Dermis microvascular lymphatic vessel endothelial cell (primary cell): Measurements from ENCODE around the gene MRPL9. TPM values are rescaled to one million over a fixed set of nuclear protein-coding genes. Genes with fewer than 3 reads are reported as not detected.

Source experiments
- DNase-seq, 2 donors: peaks; one replicate each; pipeline versions ENCODE4 v3.0.0 to v3.0.0-alpha.2; 2010; ENCODE audit warnings: low read depth in 2 of 2
- total RNA-seq: library from RNA; depleted of rRNA; stranded (reverse); fragments of >200 nt; gene quantifications from 2 replicates; pipeline ENCODE4 v1.2.1, GENCODE V29; 2014

MRPL9 gene
- total RNA-seq, 1 donor from 2014 or later, result 126 TPM

- no peak for DNase-seq
These were observed 30.2 kb downstream of the MRPL9 start for GRCh38 chr1:151733126-151733525.

DNA sequence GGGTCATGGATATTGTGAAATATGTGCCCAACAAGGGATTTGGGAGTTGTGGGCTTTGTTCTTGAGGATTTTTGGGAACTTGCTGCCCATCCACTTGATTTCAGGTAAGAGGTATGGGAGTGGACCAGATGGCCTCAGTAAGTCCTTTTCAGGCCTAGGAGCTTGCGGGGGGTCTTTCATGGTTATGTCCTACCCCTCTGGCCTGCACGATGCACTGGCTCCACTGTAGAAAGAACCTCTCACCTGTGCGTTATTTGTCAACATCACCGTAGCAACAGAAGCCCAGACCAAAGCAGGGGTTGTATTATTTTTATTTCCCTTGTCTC is 33.4 kb downstream of the MRPL9 start:
- no peak for DNase-seq

DNA sequence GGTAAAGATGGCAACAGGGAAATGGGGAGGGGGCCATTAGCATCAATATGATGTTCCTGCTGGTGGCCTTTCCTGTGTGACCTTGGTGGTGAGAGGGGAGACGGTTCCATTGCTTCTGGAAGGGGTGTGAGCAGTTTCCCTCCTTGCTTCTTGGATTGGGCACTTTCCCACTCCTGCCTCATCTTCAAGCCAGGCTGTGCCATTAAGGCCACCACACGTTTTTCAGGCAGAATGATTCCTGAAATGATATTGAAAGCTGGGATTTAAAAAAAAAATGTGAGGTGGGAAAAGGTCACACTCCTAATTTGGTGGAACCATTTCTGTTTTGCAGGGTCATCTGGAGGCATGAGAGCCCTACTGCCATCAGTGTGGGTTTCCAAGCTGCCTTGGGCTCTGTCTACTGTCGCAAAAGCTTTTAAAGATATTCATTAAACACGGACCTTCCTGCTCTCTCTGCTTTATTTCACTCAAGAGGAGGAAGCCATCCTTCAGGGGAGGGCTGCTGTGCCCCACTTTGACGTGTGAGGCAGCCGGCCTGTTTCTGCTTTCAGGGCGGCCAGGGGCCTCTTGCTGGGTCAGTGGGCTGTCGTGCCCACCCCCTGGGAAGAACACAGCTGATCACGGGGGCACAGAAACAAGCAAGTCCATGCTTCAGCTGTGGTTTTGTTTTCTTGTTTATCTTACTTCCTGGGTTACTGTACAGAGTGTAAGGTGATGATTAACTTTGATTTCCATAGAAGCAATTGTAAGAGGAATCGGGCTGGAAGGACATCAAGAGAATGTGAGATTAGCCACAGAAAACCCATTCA is 33.9 kb downstream of the MRPL9 start:
- DNase-seq, result no peak

- DNase-seq, result no peak
These were observed 34.9 kb downstream of the MRPL9 start for GRCh38 chr1:151728151-151729054.

DNA sequence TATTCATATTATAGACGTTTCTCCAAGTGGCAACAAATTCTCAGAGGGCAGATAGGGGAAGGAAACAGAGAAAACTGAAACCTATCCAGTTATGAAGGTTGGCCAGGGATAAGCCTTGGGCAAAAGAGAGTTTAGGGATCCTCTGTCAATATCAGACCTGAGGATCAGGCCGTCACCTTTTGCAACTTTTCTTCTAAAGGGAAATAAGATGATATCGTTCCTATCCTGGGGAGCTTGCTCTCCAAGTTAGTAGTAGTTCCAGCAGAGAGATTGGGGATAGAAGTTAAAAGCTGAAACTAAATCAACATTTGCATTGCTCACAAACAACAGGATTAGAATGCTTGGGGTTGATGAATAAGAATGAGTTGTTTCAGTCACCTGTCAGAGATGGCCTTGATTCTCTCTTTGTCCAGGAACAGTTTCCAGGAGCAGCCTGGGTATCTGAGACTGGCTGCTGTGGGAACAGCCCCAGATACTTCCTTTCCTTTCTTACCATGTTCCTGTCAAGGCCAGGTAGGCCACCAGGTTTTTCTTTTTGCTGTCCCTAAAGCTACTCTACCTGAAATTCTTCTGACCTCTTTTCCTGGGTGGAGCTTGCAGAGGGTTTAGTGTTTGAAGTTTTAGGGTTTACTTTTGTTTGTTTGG is 39.4 kb downstream of the MRPL9 start:
- no peak for DNase-seq

- no peak for DNase-seq
These were observed 41.3 kb downstream of the MRPL9 start for GRCh38 chr1:151721788-151722510.

DNA sequence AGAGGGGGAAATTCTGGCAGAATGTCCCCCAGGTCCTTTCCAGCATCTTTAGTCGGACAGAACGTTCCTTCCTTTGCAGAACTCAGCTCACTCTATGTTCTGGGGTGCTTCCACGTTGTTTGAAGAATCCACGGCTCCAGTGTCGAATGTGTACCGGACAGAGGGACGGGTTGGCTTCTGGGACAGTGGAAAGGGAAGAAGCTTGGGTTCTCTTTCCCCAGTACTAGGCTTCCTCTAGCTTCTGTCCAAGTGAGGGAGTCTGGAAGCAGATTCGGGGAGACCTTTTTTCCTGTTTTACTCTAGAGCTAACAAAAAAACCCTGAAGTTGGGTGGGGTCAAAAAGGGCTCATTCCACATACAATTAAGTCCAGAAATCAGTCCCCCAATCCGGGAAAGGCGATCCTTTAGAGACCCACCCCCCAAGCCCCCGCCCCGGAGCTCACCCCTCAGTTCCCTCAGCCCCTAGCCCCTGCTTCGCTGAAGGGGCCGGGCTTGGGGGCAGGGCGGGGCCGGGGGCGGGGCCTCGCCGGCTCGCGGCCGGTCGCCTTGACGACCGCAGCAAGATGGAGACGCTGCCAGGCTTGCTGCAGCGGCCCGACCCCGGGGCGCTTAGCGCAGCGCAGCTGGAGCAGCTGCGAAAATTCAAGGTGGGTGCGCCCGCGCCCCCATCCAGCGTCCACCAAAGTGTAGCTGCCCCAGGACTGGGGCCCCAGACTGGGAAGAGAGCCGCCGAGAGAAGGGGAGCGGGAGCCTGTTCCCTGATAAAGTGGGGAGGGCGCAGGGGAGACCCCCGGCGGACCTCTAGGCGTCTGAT is 42.1 kb downstream of the MRPL9 start, which contains the start of gene RIIAD1:
Gene RIIAD1, plus strand, starts transcription at position 549 of the 814 bp plus-strand sequence. Its CDS starts 15 bp downstream, at position 564.
- DNase-seq, result no peak

DNA sequence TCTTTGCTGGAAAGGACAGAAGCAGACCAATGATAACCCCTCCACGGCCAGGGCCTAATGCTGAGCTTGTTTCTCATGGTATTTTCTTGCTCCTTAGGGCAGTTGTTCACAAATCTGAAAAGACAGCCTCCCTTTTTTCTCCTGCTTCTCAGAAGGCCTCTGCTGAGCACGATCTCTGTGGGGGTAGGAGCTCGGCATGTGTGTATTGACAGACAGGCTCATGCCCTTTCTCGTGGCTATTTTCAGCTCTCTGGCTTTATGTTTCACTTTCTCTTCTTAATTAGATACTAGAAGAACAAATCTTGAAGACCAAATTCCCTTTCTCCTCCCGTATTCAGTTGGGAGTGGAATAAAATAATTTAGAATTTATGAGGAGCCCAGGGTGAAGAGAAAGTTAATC is 42.7 kb downstream of the MRPL9 start:
- no peak for DNase-seq

- no peak for DNase-seq
These were observed 43.2 kb downstream of the MRPL9 start for GRCh38 chr1:151720125-151720524.

DNA sequence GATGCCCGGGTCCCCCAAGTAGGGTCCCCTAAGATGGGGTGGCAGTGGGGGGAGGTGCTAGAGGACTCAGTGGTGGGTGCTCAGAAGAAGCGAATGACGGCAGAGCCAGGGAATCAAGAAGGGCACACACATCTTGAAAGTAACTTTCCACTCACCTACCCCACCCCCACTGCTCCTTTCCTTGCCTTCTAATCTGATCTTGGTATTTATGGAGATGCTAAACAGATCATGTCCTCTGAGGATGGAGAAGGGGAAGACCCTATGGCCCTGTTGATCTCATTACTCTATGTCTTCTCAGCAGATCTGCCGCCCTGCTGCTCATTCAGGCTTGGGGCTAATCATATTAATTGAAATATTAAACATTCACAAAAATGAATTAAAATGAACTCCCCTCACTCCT is 44.6 kb downstream of the MRPL9 start:
- no peak for DNase-seq

GRCh38 chr1:151718011-151718431 is 45.3 kb downstream of the MRPL9 start:
- DNase-seq, result no peak

DNA sequence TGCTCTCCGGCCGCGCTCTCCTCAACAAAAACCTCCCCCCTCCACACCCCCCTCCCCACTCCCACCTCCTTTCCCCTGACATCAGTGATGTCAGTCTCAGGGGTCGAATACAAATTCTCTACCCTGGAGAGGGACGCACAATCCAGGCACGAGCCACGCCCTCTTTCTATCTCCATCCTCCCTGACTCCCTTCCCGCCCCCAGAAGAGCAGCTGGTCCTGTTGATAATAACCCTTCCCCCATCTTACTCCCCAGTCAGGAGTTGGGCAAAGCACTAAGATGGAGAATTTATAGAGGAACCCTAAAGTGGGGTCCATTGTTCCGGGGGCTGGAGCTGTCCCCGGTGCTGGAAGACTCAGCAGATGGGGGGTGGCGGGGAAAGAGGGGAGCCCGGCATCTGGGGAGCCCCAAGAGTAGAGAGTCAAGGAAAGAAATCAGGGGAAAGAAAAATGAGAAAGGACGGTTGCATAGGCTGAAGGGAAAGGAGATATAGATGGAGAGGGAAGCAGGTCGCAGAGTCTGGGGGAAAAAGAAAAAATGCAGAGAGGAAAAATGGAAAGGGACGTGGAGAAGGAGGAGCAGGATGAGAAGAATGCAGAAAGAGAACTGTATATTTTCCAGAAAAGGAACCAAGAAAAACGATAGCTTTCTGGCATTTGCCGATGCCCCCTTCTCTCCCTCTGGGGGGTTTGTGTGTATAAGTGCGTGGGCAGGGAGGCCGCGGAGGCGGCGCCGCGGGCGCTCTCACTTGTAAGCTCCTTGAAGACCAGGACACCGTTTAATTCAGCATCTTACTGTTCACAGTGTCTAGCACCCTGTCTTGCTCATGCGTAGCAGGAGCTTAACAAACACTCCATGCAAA is 46.3 kb downstream of the MRPL9 start, which contains the start of gene CELF3:
Gene CELF3, minus strand, starts transcription at position 33 of the 861 bp plus-strand sequence. CDS start 783 bp downstream, outside the sequence.
- peak in 1 of 2 donors; percentile 3 for DNase-seq

DNA sequence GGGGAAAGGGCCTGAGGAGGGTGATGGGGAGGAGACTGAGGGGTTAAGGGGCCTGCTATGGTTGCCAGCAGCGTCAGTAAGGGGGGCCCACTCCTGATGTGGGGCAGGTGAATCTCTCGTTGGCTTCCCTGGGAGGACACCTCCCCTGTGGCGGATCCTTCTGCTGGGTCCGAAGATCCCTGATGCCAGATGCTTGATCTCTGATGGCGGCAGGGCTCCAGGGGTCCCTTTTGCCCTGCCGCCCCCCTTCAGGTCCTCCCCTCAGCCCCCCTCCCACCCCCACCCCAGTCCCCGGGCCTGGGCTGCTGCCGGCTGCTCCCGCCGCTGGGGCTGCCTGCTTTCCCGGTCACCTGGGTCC is 46.9 kb downstream of the MRPL9 start:
- no peak for DNase-seq

DNA sequence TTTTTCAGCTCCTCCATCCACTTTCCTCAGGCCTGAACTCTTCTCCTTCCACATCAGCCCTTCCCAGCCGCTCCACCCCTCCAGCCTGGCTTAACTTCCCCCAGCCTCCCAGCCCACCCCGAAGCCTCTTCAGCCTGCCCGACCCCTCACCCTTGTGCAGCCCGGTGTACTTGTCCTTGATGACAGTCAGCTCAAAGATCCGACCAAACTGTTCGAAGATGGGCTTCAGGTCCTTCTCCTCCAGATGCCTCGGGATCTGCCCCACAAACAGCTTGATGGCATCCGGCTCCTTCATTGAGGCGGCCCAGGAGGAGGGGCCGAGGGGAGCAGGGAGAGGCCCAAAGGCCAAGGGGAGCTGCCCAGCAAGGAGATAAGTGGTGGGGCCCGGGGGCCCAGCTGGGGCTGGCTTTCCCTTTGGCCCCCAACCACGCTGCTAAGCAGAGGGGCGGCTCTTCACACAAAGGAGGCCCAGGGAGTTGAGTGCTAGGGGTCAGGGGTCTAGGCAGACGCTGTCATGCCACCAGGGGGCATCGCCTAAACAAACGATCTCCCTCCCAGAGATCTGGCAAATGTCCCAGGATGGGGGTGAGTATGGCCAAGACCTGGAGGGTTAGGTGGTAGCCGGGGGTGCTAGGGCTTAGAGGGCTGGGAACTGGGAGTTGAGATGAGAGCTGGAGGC is 47.4 kb downstream of the MRPL9 start:
- no peak for DNase-seq

- no peak for DNase-seq
These were observed 48.2 kb downstream of the MRPL9 start for GRCh38 chr1:151714820-151715725.

DNA sequence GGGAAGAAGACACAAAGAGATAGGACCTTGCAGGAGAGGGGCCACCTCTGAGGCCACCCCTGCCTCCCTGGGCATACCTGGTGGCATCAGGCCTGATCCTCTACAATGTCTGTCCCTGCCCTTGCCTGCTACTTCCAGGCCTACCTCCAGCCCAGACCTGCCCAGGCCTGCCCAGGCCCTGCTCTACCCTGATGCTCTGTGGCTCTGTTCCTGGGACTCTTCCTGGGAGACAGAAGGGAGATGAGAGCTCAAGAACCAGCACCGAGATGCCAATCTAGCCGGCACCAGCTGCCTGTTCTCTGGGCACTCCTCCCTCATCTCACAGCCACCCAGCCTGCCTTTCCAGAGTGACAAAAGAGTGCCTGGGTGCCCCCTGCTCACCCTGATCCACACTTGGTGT is 49.4 kb downstream of the MRPL9 start:
- no peak for DNase-seq

DNA sequence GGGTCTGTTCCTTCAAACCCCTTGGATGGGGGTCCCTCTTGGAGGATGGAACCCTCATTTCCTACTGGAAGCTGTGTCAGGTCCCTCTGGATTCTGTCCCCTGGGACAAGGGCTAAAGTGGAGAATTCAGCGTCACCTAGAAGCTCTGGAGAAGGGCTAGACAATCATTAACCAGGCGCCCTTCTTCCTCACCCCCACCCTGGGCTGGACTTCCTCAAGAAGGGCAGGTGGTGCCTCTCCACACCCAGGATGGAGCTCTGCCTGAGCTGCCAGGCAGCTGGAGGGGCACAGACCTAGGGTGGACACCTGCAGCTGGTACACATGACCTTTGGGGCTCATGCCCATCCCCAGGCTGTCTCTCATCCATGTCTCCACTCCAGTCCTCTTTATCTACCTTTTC is 50.3 kb downstream of the MRPL9 start:
- no peak for DNase-seq

GRCh38 chr1:151711951-151712350 is 51.3 kb downstream of the MRPL9 start:
- DNase-seq, result no peak
